Measurements from ENCODE around the gene ACOX2.

DNA sequence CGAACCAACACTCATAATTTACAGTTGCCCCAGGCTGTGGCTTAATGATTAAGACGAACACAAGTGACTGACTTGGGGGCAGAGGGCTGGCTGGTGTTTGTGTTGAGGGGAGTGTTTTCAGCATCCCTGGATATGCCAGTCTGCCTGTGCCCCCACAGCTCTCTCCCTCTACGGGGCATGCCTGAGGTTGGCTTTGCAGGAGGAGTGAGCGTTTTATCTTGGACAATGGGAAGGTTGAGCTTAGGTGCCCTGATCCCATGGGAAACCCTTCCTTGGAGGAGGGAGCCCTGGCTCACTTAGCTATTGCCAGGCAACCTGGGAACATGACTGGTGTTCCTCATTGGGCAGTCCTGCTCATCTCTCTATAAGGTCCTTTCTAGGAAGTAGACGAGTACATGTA is 22.6 kb upstream of the ACOX2 start:
- TF ChIP-seq, protein P1, sequence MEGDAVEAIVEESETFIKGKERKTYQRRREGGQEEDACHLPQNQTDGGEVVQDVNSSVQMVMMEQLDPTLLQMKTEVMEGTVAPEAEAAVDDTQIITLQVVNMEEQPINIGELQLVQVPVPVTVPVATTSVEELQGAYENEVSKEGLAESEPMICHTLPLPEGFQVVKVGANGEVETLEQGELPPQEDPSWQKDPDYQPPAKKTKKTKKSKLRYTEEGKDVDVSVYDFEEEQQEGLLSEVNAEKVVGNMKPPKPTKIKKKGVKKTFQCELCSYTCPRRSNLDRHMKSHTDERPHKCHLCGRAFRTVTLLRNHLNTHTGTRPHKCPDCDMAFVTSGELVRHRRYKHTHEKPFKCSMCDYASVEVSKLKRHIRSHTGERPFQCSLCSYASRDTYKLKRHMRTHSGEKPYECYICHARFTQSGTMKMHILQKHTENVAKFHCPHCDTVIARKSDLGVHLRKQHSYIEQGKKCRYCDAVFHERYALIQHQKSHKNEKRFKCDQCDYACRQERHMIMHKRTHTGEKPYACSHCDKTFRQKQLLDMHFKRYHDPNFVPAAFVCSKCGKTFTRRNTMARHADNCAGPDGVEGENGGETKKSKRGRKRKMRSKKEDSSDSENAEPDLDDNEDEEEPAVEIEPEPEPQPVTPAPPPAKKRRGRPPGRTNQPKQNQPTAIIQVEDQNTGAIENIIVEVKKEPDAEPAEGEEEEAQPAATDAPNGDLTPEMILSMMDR (IDR thresholded peaks at IDR 0.05) = no peak
- TF ChIP-seq POLR2A (IDR thresholded peaks at IDR 0.05; ENCODE audit: low read depth) (no peak), EP300 (IDR thresholded peaks at IDR 0.05) (no peak), POLR2AphosphoS5 (IDR thresholded peaks at IDR 0.05) (no peak)

Measured in esophagus muscularis mucosa (tissue), 4 donors.